OCI-M2 (cell line): ENCODE results near the gene SCIN.
A peak's percentile ranks its signal among the peaks of the same experiment; 100 is the strongest.
"Not testable (repeated sequence)": the region's sequence is repeated elsewhere in the genome, so short reads cannot be mapped to it uniquely, and the experiment has no call there.

Source experiments
- DNase-seq: peaks from one replicate; lab custom pipeline; 2025; ENCODE audit not compliant: unreplicated experiment; lab: John Stamatoyannopoulos, UW

SCIN gene

GRCh38 chr7:12570534-12571461 lies at the start of gene SCIN:
Gene SCIN, plus strand, starts transcription at chr7:12570720. Its CDS starts 67 bp downstream, at chr7:12570787.
- DNase-seq: no peak

GRCh38 chr7:12524794-12525386 lies 45.6 kb upstream of the SCIN start:
- DNase-seq: peak; percentile 25

DNA sequence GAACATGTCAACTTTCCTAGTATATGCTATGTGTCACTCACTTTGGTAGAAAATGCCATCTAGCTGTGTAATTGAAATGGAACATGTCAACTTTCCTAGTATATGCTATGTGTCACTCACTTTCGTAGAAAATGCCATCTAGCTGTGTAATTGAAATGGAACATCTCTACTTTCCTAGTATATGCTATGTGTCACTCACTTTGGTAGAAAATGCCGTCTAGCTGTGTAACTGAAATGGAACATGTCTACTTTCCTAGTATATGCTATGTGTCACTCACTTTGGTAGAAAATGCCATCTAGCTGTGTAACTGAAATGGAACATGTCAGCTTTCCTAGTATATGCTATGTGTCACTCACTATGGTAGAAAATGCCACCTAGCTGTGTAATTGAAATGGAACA lies 43.8 kb upstream of the SCIN start:
- DNase-seq: not testable (repeated sequence)

DNA sequence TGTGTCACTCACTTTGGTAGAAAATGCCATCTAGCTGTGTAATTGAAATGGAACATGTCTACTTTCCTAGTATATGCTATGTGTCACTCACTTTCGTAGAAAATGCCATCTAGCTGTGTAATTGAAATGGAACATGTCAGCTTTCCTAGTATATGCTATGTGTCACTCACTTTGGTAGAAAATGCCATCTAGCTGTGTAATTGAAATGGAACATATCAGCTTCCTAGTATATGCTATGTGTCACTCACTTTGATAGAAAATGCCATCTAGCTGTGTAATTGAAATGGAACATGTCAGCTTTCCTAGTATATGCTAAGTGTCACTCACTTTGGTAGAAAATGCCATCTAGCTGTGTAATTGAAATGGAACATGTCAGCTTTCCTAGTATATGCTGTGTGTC lies 42.9 kb upstream of the SCIN start:
- DNase-seq: not testable (repeated sequence)

GRCh38 chr7:12529971-12530710 lies 40.4 kb upstream of the SCIN start:
- no peak for DNase-seq

- DNase-seq: no peak
Measured at GRCh38 chr7:12531784-12532183, 38.7 kb upstream of the SCIN start.

- DNase-seq: no peak
Measured at GRCh38 chr7:12534046-12534445, 36.5 kb upstream of the SCIN start.

DNA sequence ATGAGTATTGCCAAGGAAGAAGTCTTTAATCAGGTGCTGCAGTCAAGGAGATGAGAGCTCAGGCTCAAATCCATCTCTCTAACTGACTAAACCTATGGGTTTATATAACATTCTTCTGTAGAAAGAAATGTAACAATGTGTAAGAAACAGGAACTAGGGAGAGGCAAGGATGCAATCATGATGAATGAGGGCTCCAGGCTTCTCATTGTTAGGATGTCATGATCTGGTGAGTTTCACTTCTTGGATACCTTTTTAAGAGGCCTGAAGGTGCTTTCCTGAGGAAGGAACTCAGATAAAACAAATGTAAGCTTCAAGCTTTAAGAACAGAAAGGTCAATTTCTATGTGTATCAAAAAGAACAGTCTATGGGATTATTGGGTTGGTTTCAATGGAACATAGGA lies 30.8 kb upstream of the SCIN start:
- DNase-seq: no peak

DNA sequence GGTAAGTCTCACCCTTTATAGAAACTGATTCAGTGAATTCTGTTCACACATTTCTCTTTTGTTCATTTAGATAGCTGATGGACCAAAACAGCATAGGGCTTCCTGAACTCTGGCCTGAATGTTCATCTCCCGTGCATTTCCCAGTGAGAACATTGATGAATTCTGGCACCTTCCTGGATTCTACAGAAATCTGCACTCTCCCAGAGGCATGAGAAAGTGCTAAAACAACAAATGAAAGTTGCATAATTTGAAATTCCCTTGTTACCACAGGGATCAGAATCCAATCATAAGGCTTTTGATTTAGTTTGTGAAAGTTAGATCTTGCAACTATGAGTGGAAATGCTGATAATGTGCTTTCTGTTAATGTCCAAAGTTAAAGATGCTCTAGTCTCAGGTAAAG lies 29.7 kb upstream of the SCIN start:
- DNase-seq: no peak

GRCh38 chr7:12543586-12543985 lies 26.9 kb upstream of the SCIN start:
- DNase-seq: no peak

DNA sequence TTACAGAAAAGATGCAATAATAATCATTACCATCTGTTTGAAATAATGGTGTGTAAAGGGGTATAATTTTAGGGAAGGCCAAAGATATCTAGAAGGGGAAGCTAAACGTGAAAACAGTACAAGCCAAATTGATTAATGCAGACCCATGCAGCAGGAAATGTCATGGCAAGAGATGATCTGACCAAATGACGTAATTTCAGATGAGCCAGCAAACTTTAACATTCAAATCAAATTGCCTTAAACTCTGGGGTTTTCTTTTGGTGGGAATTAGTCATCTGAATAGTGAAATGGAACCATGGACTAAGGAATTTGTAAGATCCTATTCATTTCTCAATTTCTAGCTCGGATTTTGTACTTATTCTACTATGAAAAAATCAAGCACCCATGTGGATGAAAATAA lies 21.4 kb upstream of the SCIN start:
- DNase-seq: no peak

GRCh38 chr7:12550956-12551355 lies 19.6 kb upstream of the SCIN start:
- no peak for DNase-seq

DNA sequence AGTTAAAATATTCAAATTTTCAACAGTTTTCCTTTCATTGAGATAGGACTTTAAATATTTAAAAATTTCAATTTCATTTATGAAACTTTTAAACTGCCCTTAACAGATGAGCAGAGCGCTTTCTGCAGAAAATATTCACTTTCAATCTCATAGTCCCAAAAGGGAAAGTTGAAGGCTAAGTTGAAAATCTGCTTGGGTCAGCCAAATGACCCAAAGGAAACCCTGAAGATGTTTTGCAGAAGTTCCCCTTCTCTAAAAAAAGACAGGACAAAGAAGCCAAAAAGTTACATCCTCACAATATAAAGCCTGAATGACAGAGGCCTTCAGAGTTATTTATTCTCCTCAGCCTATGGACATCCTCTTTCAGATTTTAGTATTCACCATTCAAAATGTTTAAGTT lies 17.6 kb upstream of the SCIN start:
- no peak for DNase-seq

DNA sequence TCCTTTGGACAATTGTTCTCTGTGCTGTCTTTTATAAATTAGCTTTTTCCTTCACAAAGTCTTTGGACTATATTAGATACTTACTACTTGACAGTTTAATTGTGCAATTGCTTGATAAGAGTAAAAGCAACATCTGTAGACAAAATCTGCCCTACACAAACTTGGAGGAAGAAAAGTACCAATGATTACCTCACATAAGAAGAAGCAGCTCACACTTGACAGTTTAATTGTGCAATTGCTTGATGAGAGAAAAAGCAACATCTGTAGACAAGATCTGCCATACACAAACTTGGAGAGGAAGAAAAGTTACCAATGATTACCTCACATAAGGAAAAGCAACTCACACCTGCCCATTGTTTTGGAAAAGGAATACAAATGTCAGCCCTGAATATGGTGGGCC lies 17.1 kb upstream of the SCIN start:
- no peak for DNase-seq

GRCh38 chr7:12554351-12554750 lies 16.2 kb upstream of the SCIN start:
- DNase-seq: no peak

DNA sequence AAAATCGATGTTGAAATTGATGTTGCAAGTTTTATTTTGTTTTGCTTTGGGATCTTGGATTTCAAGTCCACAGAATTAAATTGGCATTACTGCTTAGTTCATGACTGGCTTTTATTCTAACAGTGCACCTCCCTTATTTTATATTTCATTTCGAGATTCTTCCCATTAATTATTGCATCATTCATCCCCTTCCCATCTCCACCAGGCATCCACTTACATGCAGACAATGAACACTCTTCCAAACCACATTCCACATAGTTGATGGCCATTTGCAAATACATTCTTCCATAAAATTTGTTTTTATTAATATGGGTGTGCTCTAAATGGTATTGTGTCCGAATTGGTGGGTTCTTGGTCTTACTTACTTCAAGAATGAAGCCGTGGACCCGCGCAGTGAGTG lies 15.6 kb upstream of the SCIN start:
- no peak for DNase-seq

GRCh38 chr7:12555695-12556094 lies 14.8 kb upstream of the SCIN start:
- not testable (repeated sequence) for DNase-seq

- not testable (repeated sequence) for DNase-seq
Measured at GRCh38 chr7:12556139-12556792, 14.3 kb upstream of the SCIN start.

GRCh38 chr7:12557282-12557681 lies 13.2 kb upstream of the SCIN start:
- no peak for DNase-seq

GRCh38 chr7:12564996-12565764 lies 5.3 kb upstream of the SCIN start:
- no peak for DNase-seq

DNA sequence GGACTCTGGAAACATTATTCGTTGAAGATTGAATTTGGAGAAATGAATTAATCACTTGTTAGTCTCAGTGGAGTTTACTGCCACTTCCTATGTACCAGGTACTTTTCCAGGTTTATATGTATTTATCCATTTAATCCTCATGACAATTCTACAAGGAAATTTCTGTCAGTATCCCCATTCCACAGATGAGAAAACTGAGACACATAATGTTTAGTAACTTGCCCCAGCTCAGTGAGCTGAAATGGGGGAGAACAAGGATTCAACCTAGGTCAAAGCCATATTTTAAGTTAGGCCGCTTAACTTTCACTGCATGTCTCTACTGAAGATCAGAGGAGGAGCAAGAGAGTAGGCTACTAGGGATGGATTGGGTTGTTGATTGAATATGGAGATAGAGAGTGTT lies 4.6 kb upstream of the SCIN start:
- DNase-seq: no peak
